SU-DHL-6 (cell line): ENCODE data around the gene HES4.

Experiments used
- H2AFZ ChIP-seq: fragments of 200-600 bp; sonication (generic); 2 replicates; pipeline ENCODE4 v1.6.1; 2014; ENCODE audit warnings: low read depth, mild to moderate bottlenecking, moderate library complexity, mixed read lengths, antibody characterized with exemption, low read length; ENCODE audit not compliant: severe bottlenecking
- H3F3A ChIP-seq: fragments of 200-600 bp; shearing (Covaris generic); 2 replicates; pipeline ENCODE4 v1.6.0; 2016; ENCODE audit warnings: antibody characterized with exemption, mild to moderate bottlenecking; ENCODE audit not compliant: insufficient read depth
- H3K27ac ChIP-seq: fragments of 200-600 bp; sonication (generic); 2 replicates; pipeline ENCODE4 v1.5.1; 2016; ENCODE audit warnings: low read depth, mild to moderate bottlenecking, low read length, moderate library complexity, mixed read lengths
- H3K27me3 ChIP-seq: fragments of 200-600 bp; sonication (generic), shearing (Covaris generic); 2 replicates; pipeline ENCODE4 v1.6.0; 2014; ENCODE audit warnings: mild to moderate bottlenecking, low read length
- H3K36me3 ChIP-seq: fragments of 200-600 bp; sonication (generic); 2 replicates; pipeline ENCODE4 v1.6.1; 2014; ENCODE audit warnings: mild to moderate bottlenecking, low read length, mixed read lengths
- H3K4me2 ChIP-seq: fragments of 300-600, 200-600 bp; shearing (Covaris generic), sonication (generic); 2 replicates; pipeline ENCODE4 v1.6.0; 2014; ENCODE audit warnings: low read length, low read depth, mild to moderate bottlenecking; ENCODE audit not compliant: poor library complexity, severe bottlenecking
- H3K4me3 ChIP-seq: fragments of 200-600 bp; sonication (generic); 2 replicates; pipeline ENCODE4 v1.5.1; 2014; ENCODE audit warnings: antibody characterized with exemption, low read length, mild to moderate bottlenecking, mixed read lengths; ENCODE audit not compliant: insufficient read depth, poor library complexity, severe bottlenecking
- H3K79me2 ChIP-seq: fragments of 200-600 bp; sonication (generic); 2 replicates; pipeline ENCODE4 v1.6.1; 2014; ENCODE audit warnings: mild to moderate bottlenecking, low read length, moderate library complexity; ENCODE audit not compliant: insufficient read depth
- H3K9ac ChIP-seq: fragments of 200-600 bp; sonication (generic); 2 replicates; pipeline ENCODE4 v1.7.0; 2014; ENCODE audit warnings: mild to moderate bottlenecking, low read length
- H3K9me2 ChIP-seq: fragments of 200-600 bp; sonication (generic); replicated peaks from 2 replicates; pipeline ENCODE4 v1.6.1; 2014; ENCODE audit warnings: low read length; ENCODE audit not compliant: insufficient read depth
- H3K9me3 ChIP-seq: fragments of 200-600 bp; sonication (generic); 2 replicates; pipeline ENCODE4 v1.6.1; 2014; ENCODE audit warnings: low read length, mixed read lengths; ENCODE audit not compliant: insufficient read depth
- H4K20me1 ChIP-seq: fragments of 200-600 bp; sonication (generic); 2 replicates; pipeline ENCODE4 v1.6.1; 2014; ENCODE audit warnings: low read depth, mild to moderate bottlenecking, antibody characterized with exemption, low read length, moderate library complexity, mixed read lengths
- EZH2phosphoT487 ChIP-seq: fragments of 200-600 bp; sonication (generic), shearing (Covaris generic); conservative IDR thresholded peaks from 2 replicates; pipeline ENCODE4 v1.6.1; 2018; ENCODE audit warnings: mild to moderate bottlenecking, antibody characterized with exemption, low read length, moderate library complexity, mixed read lengths
- TF ChIP-seq, protein P1 (sequence below): fragments of 200-600 bp; sonication (generic); IDR thresholded peaks from one replicate; pipeline ENCODE4 v1.5.1; 2017; ENCODE audit warnings: antibody characterized with exemption, mild to moderate bottlenecking, low read length, moderate library complexity; ENCODE audit not compliant: insufficient read depth, poor library complexity, severe bottlenecking

HES4 gene

DNA sequence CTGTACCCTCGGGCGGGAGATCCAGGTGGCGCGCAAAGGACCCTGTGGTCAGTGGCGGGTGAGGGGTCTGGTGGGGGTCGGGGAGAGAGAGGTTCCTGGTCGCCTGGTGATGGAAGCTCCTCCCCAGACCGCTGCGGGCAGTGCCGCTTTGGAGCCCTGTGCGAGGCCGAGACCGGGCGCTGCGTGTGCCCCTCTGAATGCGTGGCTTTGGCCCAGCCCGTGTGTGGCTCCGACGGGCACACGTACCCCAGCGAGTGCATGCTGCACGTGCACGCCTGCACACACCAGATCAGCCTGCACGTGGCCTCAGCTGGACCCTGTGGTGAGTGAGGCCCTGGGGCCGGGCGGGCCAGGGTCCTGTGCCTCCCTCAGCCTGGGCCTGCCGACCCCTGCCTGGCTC is 43.5 kb upstream of the HES4 start:
- Histone ChIP-seq H3K9ac (no peak overlapping the region), H3K27ac (no peak overlapping the region), H3K27me3 (no peaks in the 10 kb centered on the region), H3K4me3 (no peak overlapping the region), H3F3A (no peaks in the 10 kb centered on the region), H3K4me2 (no peak overlapping the region), H3K9me3 (no peaks in the 10 kb centered on the region), H4K20me1 (no peaks in the 10 kb centered on the region), H3K36me3 (no peaks in the 10 kb centered on the region), H3K79me2 (no peaks in the 10 kb centered on the region), H2AFZ (no peak overlapping the region), H3K9me2 (no peaks in the 10 kb centered on the region)
- TF ChIP-seq, protein P1, sequence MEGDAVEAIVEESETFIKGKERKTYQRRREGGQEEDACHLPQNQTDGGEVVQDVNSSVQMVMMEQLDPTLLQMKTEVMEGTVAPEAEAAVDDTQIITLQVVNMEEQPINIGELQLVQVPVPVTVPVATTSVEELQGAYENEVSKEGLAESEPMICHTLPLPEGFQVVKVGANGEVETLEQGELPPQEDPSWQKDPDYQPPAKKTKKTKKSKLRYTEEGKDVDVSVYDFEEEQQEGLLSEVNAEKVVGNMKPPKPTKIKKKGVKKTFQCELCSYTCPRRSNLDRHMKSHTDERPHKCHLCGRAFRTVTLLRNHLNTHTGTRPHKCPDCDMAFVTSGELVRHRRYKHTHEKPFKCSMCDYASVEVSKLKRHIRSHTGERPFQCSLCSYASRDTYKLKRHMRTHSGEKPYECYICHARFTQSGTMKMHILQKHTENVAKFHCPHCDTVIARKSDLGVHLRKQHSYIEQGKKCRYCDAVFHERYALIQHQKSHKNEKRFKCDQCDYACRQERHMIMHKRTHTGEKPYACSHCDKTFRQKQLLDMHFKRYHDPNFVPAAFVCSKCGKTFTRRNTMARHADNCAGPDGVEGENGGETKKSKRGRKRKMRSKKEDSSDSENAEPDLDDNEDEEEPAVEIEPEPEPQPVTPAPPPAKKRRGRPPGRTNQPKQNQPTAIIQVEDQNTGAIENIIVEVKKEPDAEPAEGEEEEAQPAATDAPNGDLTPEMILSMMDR = no peak
- TF ChIP-seq EZH2phosphoT487 = no peak

DNA sequence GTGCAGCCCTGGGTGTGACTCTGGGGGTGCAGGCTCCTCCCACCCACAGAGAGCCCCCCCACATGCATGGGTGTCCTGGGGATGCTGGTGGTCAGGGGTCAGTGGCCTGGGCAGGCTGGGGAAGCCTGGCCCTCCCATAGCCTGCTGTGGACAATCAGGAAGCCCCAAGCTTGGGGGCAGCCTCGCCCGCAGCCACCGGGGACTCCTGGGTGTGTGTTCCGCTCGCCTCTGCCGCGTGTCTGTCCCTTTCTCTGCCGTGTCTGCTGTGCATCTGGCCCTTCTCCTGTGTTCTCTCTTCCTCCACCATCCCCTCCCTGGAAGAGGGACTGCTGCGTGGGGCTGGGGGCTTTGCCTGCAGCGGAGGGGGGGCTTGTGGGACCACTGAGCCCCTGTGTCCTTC is 42.9 kb upstream of the HES4 start:
- Histone ChIP-seq H3K27me3 (no peaks in the 10 kb centered on the region), H3K27ac (no peak overlapping the region), H4K20me1 (no peaks in the 10 kb centered on the region), H3K9me2 (no peaks in the 10 kb centered on the region), H3K4me3 (no peak overlapping the region), H3F3A (no peaks in the 10 kb centered on the region), H3K9me3 (no peaks in the 10 kb centered on the region), H2AFZ (no peak overlapping the region), H3K79me2 (no peaks in the 10 kb centered on the region), H3K9ac (no peak overlapping the region), H3K36me3 (no peaks in the 10 kb centered on the region), H3K4me2 (no peak overlapping the region)
- no peak for TF ChIP-seq EZH2phosphoT487
- TF ChIP-seq, protein P1 = no peak

DNA sequence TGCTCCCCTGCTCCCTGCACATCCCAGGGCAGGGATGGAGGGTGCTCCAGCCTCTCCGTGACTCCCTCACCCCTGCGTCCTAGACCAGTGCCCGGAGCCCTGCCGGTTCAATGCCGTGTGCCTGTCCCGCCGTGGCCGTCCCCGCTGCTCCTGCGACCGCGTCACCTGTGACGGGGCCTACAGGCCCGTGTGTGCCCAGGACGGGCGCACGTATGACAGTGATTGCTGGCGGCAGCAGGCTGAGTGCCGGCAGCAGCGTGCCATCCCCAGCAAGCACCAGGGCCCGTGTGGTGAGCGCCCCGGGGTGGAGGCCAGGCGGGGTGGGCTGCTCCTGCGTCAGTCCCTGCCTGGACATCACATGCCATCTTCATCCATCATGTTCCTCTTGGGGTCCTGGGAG is 42.0 kb upstream of the HES4 start:
- Histone ChIP-seq H2AFZ (no peak overlapping the region), H3K79me2 (no peaks in the 10 kb centered on the region), H3K27me3 (no peaks in the 10 kb centered on the region), H3K36me3 (no peaks in the 10 kb centered on the region), H3K9ac (no peak overlapping the region), H3K9me2 (no peaks in the 10 kb centered on the region), H3F3A (no peaks in the 10 kb centered on the region), H3K4me2 (no peak overlapping the region), H4K20me1 (no peaks in the 10 kb centered on the region), H3K4me3 (no peak overlapping the region), H3K9me3 (no peaks in the 10 kb centered on the region), H3K27ac (no peak overlapping the region)
- TF ChIP-seq, protein P1 = no peak
- TF ChIP-seq EZH2phosphoT487 = no peak
